GM04503 (cell line): Measurements from ENCODE around the gene AK3.
A peak's percentile ranks its signal among the peaks of the same experiment; 100 is the strongest.

Source experiments
- DNase-seq: peaks from one replicate; pipeline ENCODE4 v3.0.0-alpha.2; 2012; ENCODE audit warnings: low read depth

Gene AK3

DNA sequence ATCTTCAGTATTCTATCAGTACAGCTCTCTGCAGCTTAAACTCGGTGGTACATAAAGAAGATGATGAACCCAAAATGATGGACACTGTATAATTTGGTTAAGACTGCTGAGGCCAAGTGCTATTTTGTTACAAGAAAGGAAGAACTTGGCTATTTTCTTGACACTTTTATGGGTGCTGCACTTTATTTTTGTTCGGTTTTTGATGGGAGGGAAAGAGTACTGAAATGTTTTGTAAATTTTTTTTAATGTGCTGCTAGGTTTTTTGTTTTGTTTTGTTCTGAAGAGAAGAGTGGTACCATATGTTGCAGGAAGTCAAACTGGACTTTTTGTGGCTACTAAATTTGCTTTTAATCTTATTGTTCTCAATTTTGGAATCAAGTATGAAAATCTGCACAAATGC, 35.0 kb downstream of the AK3 start:
- no peak for DNase-seq

DNA sequence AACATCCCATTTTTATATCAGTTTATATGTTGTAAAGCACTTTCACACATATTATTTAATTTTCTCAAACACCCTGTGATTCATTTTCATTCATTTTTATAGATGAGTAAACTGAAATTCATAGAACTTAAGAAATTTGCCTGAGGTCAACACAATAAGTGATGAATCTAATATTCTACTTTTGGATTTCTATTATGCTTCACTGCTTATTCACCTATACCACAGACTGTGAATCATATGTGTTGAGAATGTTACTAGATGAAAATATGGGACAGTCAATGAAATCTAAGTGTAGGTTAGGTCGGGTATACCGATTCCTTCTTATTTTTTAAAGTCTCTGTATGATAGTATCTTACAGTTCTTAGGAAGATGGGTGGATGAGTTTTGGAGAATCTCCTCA, 36.9 kb downstream of the AK3 start:
- DNase-seq = no peak

- DNase-seq = no peak
Measured at GRCh38 chr9:4701526-4701925, 39.5 kb downstream of the AK3 start.

DNA sequence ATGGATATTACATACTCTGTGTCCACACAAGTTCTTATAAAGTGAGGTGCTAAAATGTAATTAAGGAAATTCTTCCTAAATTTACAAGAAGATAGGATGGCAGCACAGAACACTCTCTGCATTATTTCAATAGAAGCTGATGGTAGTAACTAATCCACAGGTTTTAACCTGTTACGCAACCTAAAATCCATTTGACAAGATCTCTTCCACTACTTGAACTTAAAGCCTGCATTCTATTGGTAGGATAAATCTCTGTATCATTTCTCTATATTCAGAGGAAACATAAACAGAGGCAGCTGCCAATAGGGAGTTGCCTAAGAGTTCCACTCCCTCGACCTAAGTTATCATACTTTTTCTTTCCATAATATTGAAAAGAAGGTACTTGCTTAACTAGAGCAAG, 40.1 kb downstream of the AK3 start:
- no peak for DNase-seq

DNA sequence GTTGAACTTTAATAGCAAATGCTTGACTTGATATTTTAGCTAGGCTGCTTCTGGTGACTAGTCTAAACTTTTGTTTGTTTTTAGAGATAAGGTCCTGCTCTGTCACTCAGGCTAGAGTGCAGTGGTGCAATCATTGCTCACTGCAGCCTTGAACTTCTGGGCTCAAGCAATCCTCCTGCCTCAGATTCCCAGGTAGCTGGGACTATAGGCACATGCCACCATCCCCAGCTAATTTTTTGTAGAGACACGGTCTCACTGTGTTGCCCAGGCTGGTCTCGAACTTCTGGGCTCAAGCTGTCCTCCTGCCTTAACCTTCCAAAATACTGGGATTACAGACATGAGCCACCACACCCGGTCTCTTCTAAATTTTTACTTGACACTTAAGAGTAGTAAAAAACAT, 40.9 kb downstream of the AK3 start:
- DNase-seq = no peak

- peak; percentile 55 for DNase-seq
Measured at GRCh38 chr9:4691795-4692194, 49.2 kb downstream of the AK3 start.

DNA sequence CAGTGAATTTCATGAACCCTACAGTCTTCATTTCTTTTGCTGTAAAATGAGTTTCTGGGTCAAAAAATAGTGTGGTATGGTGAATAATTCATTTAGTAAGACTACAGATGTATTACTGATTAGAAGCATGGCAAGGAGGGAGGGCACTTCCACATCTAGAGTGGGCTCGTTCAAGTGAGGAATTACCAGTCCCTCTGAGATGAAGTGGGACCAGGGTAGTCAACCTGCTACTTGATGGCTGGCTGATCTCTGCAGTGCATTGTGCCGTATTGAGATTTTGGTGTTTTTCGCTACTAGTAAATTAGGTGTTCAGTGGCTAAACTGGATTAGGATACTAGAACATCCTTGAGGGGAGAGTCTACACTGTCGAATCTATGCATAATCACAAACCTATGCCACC, 50.9 kb downstream of the AK3 start:
- DNase-seq = no peak

DNA sequence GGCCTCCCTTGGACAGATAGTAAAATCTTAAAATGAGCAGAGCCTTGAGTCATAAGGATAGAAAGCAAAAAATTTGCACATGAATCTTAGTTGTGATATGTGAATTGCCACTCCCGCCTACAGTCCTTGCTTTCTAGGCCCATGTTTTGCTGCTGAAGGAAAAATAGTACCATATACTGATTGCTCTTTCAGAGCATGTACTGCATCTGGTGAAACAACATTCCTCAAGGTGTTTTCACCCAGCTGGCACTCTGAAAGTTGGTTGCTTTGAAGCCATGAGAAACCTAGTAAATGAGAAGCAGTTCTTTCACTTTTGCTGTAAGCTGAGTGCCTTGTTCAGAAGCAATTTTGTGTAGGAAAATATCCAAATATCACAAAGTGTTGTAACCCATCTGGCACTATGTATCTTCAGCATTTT, 51.3 kb downstream of the AK3 start:
- no peak for DNase-seq

- no peak for DNase-seq
Measured at GRCh38 chr9:4689021-4689420, 52.0 kb downstream of the AK3 start.

GRCh38 chr9:4686584-4686983, 54.4 kb downstream of the AK3 start:
- DNase-seq = no peak

- no peak for DNase-seq
Measured at GRCh38 chr9:4686112-4686511, 54.9 kb downstream of the AK3 start.

- no peak for DNase-seq
Measured at GRCh38 chr9:4684820-4685219, 56.2 kb downstream of the AK3 start.

- peak; percentile 67 for DNase-seq
Measured at GRCh38 chr9:4680750-4681149, 60.3 kb downstream of the AK3 start.

GRCh38 chr9:4680173-4680525, 60.9 kb downstream of the AK3 start:
- DNase-seq = no peak

DNA sequence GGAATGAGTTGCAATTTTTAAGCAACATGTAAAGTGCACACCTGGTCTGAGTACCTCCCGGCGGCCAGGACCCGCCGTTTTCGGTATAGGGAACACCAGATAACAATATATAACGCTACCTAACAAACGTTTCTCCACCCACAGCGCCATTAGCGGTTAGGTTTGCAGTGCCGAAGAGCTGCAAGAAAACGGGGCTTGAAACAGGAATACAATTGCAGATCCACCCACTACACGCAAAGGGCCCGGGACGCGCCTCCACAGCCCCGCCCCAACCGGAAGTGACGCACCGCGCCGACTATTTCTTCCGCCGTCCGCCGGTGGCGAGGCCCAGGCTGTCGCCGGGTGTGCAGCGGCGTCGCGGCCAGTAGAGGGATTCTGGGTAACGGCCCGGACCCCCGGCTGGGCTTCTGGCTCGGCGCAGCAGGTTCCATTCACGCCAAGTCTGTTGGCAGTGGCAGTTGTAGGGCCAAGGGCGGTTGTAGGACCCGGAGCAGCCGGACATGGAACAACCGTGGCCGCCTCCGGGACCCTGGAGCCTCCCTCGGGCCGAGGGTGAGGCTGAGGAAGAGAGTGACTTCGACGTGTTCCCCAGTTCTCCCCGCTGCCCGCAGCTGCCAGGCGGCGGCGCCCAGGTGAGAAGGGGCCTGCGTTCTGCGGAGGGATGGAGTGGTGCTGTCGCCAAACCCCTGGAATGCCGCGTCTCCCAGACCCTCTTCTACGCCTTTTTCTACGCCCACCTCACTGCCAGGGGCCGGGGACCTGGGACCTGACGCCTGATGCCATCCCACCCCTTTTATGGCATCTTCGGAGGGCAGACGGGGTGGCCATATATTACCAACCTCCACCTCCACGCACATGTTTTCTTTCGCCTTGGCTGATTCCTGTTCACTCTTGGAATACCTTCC, 61.5 kb downstream of the AK3 start, which contains the start of gene CDC37L1:
Gene CDC37L1 (plus strand): TSS at position 302 of the 905 bp plus-strand sequence. CDS start 199 bp downstream, at position 501.
- peak; percentile 71 for DNase-seq

DNA sequence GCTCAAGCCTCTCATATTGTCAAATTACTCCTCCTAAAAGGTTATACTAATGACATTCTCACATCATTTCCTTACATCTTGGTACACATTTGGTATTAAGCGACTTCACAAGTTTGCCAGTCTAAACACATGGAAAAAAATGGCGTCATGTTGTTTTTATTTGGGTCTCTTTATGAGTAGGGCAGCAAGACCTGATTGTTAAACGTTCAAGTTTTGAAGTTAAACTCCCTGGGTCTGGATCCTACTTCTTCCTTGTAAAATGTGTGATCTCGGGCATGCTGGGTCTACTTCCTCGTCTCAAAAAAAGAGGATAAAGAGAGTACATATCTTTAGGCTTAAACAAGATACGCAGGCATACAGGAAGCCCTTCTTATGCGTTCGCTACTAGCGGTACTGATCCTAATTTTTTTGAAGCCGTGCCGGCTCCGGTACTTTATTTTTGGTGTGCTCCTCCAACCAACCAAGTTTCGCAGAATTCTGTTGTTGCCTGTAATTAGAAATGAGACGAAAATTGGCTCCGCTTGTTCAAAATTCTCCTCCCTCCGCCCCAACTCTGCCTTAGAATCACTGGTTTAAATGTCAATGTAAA, 62.2 kb downstream of the AK3 start:
- no peak for DNase-seq

GRCh38 chr9:4677392-4677791, 63.6 kb downstream of the AK3 start:
- DNase-seq = no peak

DNA sequence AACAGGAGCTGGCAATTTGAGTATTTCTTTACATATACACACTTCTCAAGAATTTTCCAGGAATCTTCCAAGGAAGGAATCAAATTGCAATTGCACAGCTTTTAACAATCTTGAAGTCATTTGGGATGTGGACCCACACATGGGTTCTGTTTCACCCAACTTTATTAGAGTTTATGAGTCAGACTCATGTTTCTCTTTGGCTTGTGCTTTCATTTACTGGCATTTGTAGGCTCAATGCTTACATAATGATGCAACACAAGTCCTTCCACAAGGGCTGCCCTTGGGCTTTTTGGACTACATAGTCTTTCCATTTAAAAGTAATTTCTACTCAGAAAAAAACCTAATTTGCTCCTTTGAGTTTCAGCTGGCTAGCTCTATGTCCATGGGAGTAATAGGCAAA, 66.2 kb downstream of the AK3 start:
- peak; percentile 91 for DNase-seq

DNA sequence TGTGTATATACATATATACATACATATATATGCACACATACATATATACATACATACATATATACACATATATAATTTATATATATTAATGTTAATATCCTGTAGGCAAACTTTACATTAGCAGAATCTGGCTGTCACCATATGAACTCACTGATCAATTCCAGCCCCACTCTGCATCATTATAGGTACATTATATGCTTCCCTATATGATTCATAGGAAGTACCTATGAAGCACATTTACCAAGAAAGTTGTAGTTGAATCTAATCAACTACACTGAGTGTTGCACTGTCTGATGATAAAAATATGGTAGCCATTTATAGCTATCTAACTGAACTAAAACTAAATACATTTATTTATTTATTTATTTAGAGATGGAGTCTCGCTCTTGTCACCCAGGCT, 69.3 kb downstream of the AK3 start:
- no peak for DNase-seq

GRCh38 chr9:4670591-4670990, 70.4 kb downstream of the AK3 start:
- no peak for DNase-seq

- no peak for DNase-seq
Measured at GRCh38 chr9:4669890-4670289, 71.1 kb downstream of the AK3 start.

- no peak for DNase-seq
Measured at GRCh38 chr9:4668604-4669003, 72.4 kb downstream of the AK3 start.

DNA sequence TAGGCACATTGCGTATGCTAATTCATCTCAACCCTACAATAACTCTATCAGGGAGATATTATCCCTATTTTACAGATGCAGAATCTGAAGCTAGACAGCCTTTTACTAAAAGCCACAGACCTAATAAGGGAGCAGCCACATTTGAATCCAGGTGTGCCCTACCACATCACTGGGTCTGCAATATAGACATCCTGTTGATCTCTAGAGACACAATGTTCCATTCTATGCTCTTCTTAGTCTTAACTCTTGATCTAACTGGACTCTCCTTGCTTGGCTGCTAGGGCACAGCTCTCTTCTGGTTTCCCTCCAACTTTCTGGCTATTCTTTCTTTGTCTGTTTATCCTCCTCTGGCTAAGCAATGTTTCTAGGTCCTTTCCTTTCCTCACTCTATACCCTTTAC, 73.3 kb downstream of the AK3 start:
- no peak for DNase-seq
